Activated CD4-positive, CD25-positive, alpha-beta regulatory T cell (primary cell): ENCODE measurements around the gene CRELD2.

ENCODE experiments used
- DNase-seq, 4 experiments: peaks; one replicate each; lab custom pipeline; 2025; lab: John Stamatoyannopoulos, UW

The CRELD2 gene

DNA sequence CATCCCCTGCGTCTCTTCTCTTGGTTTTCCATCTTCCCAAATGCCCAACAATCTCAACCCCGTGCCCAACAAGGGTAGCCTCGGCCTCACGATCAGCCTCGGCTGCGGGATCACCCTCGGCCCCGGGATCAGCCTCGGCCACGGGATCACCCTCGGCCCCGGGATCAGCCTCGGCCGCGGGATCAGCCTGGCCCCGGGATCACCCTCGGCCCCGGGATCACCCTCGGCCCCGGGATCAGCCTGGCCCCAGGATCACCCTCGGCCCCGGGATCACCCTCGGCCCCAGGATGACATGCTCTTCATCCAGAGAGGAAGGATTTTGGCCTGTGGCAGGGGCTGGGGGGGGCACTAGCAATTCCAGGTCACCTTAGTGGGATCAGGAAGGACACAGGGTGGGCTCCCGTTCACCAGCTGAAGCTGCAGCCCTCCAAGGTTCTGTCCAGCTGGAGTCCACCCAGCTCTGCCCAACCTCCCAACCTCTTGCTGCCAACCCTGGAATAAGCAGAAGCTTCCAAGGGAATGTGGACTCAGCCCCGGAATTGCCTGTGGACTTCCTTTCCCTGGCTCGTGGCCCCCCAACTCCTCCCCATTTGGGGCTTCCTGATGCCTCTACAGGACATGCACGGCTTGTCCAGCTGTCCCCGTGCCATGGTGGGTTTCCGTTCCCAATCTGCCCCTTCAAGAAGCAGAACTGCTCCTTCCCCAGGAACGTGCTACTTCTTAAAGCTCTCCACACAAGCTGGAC lies 6.4 kb upstream of the CRELD2 start:
- DNase-seq: no peak

- no peak for DNase-seq
Measured at GRCh38 chr22:49913026-49913425, 5.4 kb upstream of the CRELD2 start.

DNA sequence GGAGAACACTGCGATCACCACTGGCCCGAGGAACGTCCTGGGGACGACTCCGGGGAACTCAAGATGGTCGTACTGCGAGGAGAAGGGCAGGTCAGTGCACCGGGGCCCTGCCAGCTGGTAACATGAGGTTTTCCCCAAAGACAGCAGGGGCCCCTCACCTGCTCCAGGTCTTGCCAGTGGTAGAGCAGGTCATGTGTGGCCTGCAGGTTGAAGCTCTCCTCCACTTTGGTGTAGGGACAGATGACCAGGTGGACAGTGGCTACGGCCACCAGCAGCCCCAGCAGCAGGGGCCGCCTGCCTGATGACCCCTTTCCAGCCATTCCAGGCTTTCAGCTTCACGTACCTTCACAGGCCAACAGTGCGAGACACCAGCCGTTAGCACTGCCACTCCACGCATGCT lies 5.0 kb upstream of the CRELD2 start:
- DNase-seq: no peak

- DNase-seq: no peak
Measured at GRCh38 chr22:49914256-49914655, 4.2 kb upstream of the CRELD2 start.

DNA sequence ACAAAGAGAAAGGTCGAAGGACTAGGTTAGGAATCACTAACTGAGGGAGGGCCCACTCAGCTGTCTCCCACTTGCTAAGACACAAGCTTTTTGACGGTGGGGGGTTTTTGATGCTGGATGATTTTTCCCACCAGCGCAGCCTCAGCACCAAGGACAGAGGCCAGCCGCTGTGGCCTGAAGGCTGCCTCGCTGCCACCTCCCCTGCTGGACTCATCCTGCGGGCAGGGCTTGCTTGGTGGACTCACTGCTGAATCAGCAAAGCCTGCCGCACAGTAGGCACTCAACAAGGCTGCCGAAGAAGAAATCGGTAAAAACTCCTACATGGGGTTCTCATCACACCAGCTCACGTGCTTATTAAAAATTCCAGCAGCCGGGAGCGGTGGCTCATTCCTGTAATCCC lies 2.8 kb upstream of the CRELD2 start:
- DNase-seq: no peak

GRCh38 chr22:49916831-49917230 lies 1.6 kb upstream of the CRELD2 start:
- no peak for DNase-seq

- DNase-seq: no peak
Measured at GRCh38 chr22:49918911-49919881, 762 bp downstream of the CRELD2 start.

DNA sequence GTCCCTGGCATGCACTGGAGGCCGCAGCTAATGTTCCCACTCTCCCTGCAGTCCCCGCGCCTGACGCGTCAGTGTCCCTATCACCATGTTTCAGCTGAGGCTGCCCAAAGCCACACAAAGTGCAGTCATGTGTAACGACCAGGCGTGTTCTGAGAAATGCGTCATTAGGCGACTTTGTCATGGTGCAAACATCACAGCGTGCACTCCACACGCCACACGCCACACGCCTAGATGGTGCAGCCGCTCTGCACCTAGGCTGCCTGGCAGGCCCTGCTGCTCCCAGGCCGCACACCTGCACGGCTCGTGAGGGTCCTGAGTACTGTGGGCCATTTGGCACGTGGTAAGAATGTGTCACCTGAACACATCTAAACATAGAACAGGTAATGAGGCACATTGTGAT lies 2.4 kb downstream of the CRELD2 start:
- no peak for DNase-seq

DNA sequence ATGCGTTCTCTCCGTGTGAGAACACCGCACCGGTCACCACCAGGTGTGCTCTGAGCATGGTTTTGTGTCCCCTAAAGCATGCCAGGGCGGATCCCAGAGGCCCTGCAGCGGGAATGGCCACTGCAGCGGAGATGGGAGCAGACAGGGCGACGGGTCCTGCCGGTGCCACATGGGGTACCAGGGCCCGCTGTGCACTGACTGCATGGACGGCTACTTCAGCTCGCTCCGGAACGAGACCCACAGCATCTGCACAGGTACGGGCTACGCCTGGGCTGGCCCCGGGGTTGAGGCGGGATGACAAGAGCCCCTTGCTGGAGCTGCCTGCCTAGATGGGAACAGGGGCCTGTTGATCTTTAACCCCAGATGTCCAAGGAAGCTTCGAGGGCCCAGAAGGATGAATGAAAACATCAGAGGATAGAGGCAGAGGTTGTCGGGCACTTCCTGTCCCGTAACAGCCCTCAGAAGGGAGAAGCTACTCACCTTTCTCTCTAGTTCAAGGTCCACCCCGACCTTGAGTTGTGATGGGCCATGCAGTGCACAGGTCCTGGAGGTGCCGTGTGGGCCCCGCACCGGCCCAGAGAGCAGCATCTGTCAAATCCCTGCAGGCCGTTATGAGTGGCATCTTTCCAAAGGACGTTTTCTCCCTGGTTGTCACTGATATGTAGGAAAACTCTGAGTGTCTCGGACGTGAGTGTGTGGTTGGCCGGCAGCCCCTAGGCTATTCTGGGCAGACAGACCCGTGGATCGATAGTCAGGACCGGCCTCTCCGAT lies 3.3 kb downstream of the CRELD2 start:
- DNase-seq: no peak

GRCh38 chr22:49922484-49922883 lies 4.0 kb downstream of the CRELD2 start:
- DNase-seq: no peak

GRCh38 chr22:49922926-49923325 lies 4.5 kb downstream of the CRELD2 start:
- no peak for DNase-seq

DNA sequence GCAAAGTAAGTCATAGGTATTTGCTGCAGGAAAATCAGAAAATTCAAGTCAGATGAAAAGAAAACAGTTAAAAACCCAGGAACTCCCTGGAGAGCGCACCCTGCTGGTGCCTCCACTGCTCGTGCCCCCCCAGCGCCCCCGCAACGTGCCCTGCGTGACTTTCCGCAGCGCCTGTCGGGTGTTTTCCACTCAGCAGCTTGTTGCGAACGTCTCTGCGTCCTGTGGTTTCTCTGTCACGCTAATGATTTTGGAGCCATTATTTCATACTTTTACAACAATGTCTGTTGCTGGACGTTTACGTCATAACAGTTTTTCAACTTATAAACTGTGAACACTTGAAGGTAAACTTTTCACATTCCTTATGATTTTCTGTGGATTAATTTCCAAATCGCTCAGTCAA lies 5.0 kb downstream of the CRELD2 start:
- no peak for DNase-seq

DNA sequence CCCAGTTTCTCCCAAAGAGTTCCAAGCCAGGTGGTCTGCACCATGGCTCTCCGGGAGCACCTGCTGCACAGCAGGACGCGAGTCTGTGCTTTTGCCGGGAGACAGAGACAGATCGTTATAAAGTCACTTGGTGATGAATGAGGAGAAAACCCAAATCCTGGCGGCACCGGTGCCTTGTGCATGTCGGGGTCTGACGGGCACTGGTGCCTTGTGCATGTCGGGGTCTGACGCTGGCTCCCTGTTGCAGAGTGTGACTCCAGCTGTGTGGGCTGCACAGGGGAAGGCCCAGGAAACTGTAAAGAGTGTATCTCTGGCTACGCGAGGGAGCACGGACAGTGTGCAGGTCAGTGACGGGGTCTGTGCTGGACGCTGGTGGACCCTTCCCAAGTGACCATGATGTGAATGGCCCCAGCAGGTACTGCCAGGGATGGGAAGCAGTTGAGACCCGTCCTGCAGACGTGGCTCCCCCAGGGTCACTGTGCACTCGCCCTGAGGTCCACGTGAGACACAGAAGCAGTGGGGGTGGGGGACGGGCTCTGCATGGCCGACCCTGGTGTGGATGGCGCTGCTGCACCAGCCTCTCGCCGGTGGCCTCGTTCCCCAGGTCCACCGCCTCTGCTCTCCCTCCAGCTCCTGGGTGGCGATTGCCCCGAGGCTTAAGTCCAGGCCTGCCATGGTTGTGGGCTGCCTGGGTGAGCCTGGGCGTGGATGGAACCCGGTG lies 5.8 kb downstream of the CRELD2 start:
- DNase-seq: no peak

DNA sequence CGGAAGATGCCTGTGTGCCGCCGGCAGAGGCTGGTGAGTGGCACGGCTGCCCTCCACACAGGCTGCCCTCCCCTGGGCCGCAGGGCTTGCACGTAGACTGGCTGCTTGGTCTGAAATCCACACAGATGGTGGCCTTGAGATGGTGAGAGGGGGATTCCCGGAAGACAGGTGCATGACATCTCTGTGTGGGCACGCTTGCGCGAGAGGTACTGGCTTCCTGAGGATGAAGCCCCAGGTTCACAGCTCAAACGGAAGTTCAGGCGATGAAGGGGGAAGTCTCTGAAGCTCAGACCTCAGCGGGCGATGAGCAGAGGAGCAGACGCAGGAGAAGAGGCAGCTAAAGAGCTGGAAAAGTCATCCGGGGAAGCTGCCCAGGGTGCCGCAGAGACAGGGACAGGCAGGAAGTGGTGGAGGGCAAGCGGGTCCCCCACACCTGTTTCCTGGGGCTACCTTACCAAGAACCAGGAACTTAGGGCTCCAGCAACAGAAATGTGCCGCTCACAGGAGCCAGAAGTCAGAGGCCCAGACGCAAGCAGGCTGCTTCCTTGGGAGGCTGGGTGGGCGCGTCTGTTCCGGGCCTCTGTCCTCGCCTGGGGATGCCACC lies 7.2 kb downstream of the CRELD2 start:
- DNase-seq: peak in 3 of 4 experiments; percentile 41 to 52 (median 49)

DNA sequence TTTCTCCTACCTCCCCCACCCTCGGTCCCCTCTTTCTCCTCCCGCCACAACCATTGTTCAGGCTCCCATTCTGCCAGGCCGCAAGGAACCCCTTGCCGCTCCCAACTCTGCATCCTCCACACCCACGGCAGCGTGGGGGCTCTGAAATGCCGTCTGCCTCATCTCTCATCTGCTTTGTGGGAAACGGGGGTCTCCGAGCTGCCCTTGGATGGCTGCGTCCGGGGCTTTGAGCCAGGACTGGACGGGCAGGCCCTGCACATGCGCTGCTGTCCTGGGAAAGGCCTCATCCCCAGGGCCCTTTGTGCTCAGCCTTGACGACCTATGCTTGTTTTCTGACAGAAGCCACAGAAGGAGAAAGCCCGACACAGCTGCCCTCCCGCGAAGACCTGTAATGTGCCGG lies 8.5 kb downstream of the CRELD2 start:
- DNase-seq: no peak

- DNase-seq: no peak
Measured at GRCh38 chr22:49927483-49928184, 9.2 kb downstream of the CRELD2 start.

- no peak for DNase-seq
Measured at GRCh38 chr22:49928185-49928495, 9.7 kb downstream of the CRELD2 start.

DNA sequence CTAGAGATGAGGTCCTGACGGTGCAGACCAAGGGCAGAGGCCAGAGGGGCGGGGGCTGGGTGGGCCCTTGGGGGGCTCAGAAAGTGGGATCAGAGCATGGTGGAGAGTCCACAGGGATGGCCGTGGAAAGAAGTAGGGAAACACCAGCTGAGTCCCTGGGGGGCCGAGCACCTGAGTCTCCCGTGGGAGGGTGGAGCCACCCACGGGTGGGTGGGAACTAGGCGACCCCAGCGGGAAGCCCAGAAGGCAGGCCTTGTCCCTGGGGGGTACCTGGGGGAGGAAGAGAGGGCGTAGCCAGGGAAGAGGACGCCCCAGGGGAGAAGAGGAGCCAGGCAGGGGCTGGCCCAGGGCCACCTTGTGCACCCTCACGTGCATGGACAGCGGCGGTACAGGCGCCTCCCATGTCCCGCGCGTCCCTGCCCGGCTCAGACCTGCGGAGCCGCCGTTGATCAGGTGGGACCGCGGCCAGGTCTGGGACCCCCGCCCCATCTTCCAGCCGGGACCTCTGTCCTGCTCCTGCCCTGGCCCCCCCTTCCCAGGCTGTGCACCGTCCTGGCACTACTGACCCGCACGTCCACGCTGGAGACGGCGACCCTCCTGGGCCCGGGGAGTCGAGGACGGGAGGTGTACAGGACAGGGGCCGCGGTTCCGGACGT lies 10.2 kb downstream of the CRELD2 start:
- no peak for DNase-seq

GRCh38 chr22:49929211-49929979 lies 11.0 kb downstream of the CRELD2 start:
- DNase-seq: peak; percentile 64 to 75 (median 69)
